Renal cortical epithelial cell (primary cell): ENCODE measurements around the gene BMPR1A. TPM values are rescaled to one million over a fixed set of nuclear protein-coding genes. Genes with fewer than 3 reads are reported as not detected.
"Not testable (repeated sequence)": the region's sequence is repeated elsewhere in the genome, so short reads cannot be mapped to it uniquely, and the experiment has no call there.

ENCODE experiments used
- DNase-seq: peaks from one replicate; pipeline ENCODE4 v3.0.0-alpha.2; 2011; ENCODE audit warnings: low read depth
- total RNA-seq: library from RNA; depleted of rRNA; stranded (reverse); fragments of >200 nt; gene quantifications from 2 replicates; pipeline ENCODE4 v1.2.3, GENCODE V29; 2014

BMPR1A gene
- total RNA-seq, 1 donor from 2014 or later: 92.9 TPM

DNA sequence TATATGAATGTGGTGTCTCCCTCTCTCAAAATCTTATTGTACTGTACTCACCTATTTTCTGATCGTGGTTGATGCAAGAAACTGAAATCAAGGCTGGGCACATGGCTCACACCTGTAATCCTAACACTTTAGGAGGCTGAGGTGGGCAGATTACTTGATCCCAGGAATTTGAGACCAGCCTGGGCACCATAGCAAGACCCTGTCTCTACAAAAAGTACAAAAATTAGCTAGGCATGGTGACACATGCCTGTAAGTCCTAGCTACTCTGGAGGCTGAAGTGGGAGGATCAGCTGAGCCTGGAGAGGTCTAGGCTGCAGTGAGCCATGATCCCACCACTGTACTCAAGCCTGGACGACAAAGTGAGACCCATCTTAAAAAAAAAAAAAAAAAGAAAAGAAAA, 185.0 kb downstream of the BMPR1A start:
- no peak for DNase-seq

DNA sequence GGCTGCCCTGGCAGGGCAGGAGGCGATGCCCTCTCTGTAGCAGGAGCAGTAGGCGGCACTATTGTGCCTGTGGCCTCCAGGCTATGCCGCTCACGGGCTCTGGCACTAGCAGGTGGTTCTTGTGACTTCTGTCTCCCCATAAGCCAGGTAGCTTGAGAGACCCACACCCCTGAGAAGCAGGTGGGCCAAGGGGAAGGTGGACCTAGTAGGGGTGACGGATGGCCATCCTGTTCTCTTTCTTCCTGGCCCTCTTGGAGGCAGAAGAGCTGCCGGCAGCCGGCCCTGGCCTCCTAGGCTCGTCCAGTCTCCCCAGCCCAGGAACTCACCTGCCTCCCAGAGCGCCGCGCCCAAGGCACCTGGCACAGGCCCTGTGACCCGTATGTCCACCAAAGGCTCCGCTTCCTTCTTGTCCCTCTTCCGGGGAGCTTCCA, 185.6 kb downstream of the BMPR1A start:
- no peak for DNase-seq

DNA sequence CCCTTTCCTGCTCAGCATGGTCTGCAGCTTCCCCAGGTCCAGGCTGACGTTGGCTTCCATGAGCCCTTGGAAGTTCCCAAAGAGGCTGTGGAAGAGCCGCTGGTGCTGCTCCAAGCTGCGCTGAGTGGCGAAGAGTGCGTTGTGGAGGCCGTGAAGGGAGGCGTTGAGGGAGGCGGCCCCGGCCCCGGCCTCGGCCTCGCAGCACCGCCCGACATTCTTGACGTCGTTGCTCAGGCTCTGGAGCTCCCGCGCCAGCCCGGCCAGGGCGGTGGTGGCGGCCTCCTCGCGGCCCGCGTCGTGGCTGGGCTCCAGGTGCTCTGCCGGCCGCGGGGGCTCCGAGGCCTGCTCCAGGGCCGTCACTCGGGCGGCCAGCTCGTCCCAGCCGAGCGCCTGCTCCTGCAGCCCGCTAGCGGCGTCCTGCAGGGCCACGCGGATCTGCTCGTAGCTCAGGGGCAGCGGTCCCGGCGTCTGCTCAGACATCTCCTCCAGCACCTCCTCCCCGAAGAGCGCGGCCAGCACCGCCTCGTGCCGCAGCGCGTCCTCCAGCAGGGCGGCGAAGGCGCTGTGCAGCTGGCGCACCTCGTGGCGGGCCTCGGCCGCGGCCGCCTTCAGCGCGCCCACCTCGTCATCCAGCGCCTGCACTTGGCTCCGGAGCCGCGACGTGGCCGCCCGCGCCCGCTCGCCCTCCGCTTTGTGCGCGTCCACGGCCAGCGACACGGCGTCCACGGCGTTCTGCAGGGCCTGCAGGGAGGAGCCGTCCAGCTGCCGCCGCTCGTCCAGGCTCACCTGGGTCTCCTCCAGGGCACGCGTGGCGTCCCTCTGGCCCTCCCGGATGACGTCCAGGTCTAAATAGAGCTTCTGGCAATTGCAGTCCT, 186.3 kb downstream of the BMPR1A start:
- DNase-seq: no peak

DNA sequence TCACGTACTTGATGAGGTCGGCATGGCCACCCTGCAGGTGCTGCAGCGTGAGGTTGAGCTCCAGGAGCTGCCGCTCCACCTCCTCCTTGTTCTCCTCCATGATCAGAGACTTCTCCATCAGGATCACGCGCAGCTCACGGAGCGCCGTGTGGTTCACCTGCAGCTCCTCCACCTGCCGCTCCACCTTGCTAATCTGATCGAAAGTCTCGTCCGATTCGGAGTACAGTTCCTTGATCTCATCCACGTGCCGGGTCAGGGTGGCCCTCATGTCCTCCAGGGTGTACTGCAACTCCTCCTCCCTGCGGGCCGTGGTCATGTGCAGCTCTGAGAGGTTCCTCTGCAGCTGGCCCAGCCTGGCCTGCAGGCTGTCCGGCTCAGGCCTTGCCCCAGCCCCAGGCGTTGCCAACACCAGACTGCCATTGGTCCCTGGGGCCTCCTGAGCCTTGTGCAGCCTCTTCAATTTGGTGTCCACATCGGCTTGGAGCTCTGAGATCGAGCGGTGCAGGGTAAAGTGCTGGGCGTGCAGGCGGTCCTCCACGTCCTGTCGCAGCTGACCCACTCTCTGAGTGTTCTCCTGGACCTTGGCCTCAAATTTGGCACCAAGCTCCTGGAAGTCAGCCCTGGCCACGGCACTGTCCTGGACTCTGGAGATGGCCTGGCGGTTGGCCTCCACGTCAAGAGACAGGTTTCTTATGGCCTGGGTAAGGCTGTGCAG, 187.1 kb downstream of the BMPR1A start:
- no peak for DNase-seq

DNA sequence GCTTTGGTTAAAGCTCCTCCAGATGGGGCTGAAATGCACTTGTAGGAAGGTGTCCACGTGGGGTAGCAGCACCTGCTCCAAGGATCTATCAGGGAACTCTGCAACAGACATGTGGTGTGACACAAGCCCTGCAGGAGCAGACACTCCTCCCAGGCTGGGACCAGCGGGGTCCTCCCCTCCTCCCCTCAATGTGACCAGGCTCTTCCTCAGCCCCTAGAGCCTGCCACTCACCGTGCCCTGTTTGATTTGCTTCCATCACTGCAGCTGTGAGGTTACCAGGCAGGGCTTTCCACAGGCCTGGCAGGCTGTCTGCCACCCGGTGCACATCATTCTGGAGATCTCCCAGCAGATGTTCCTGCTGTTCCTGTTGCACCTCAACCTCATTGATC, 187.6 kb downstream of the BMPR1A start:
- DNase-seq: no peak

DNA sequence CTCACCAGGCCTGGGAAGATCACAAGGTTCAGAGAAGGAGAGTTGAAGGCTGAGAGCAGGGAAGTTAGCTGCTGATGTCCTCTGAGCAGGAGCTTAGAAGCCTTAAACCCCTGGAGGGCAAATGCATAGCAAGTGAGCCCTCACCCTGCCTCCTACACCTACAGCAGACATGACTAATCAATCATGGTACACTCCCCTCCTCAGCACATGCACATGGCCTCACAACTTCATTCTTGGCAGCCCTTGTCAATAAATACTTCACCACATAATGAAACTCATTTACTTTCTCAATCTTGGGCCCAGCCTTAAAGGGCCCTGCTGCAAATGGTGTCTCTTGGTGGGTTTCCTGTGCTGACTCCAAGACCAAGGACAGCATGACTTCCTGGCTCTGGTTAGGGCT, 188.1 kb downstream of the BMPR1A start:
- DNase-seq: peak; percentile 57

DNA sequence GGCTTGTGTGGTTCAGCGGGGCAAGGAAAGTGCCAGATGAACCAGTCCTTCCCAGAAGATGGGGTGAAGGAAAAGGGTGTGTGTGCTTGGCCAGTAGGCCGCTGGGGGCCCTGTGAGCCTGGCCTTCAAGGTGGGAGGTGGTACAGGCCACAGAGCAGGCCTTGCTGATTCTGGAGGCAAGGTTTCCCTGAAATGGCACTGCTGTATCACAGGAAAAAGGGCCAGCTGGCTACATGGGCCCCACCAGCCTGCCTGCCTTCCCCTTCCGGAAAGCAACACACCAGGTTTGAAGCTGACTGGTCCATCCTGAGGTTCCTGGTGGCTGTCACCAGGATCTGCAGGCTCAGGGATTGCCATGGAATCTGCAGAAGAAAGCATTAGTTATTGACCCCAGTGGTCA, 188.5 kb downstream of the BMPR1A start:
- DNase-seq: no peak

DNA sequence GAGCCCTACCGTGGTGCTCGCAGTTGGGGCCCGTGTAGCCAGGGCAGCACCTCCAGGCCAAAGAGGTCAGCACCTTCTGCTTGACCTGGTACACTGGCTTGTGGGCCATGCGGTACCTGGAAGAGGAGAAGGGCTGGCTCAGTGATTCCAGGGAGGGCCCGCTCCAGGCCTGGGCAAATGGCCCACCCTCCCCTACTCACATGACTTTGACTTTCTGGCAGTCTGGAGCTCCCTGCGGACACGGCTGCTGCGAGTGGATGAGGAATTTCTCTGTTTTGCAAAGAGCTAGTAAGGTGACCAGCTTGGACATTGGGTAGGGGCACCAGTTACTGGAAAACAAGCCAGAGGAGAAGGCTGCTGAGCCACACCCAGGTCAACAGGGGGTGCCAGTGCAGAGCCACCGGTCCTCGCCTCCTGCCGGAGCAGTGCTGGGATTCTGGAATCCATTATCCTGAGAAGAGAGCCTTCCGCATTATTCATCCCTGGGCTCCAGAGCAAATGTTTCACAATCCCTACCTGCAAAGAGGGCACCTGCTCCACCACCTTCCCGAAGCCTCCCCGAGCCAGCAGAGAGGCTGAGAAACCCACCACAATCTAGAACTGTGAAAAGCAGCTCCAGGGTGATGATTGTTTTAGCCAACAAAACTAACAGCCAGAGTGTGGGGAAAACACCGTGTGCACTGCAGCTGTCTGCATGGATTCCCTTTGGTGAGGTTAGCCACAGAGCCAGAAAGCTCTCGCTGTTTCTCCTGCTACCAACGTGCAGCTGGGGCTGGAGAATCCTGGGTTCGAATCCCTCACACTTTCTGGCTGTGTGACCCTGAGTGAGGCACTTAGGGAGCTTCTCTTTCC, 189.2 kb downstream of the BMPR1A start:
- DNase-seq: peak; percentile 51

DNA sequence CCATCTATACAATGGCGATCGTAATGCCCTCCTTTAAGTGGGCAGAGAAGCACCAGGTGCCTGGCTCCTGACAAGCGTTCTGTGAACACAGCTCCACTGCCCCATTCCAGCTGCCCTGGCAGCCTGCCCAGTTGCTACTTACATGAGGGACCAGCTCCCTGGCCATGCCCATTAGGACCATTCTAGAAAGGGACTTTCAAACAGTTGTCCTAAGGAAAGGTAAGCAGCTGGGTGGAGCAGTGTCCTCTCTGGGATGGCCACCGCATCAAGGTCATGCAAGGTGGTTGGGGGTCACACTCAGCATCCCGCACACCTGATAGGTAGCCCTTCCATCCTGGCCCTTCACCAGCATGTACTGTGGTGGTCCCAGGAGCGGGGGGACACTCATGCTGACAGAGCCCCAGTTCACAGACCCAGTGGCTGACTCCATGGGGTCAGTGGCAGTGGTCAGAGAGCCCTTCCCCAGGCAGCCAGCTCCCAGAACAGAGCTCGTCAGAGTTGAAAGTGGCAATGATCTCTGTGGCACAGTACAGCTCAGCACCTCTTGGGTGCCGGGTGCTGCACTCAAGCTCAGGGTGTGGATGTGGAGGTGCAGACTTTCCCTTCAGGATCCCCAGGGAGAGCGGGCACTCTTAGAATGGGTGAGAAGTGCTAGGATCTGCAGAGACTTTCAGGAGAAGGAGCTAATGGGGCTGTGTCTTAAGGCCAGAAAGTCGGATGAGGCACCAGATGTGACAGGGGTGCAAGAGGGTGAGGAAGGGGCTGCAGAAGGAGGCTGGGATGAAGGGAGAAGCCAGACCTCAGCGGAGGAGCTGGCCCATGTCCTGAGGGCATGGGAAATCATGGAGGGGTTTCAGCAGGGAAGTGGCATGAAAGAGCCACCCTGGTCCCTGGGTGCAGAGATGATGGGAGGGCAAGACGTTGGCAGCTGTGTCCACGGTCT, 190.1 kb downstream of the BMPR1A start:
- DNase-seq: no peak

DNA sequence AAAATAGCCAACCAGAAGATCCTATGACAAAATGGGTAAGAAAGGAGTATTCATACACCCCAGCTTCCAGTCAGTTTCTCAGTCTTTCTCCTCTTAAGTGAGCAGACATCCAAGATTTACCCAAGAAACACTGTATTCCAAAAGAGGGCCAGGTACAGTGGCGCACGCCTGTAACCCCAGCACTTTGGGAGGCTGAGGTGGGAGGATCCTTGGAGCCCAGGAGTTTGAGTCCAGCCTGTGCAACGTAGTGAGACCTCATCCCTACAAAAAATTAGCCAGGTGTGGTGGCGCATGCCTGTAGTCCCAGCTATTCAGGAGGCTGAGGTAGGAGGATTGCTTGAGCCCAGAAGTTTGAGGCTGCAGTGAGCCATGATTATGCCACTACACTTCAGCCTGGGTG, 191.4 kb downstream of the BMPR1A start:
- DNase-seq: not testable (repeated sequence)

DNA sequence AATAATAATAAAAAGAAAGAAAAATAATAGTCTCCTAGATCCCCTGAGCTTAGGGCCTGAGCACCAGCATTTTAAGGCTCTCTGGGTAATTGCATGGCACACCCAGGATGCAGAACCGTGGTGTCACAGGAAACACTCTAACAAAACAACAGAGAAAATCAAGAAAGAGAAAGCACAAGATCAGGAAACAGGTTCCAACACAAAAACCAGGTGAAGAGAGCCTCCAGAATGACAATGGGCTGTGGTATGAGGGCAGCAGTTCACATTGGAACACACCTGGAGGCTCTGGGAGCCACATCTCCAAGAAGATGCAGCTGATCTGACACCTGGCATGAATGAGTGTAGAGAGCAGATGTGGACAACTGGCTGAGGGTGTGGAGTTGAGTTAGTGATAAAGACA, 193.9 kb downstream of the BMPR1A start:
- no peak for DNase-seq

DNA sequence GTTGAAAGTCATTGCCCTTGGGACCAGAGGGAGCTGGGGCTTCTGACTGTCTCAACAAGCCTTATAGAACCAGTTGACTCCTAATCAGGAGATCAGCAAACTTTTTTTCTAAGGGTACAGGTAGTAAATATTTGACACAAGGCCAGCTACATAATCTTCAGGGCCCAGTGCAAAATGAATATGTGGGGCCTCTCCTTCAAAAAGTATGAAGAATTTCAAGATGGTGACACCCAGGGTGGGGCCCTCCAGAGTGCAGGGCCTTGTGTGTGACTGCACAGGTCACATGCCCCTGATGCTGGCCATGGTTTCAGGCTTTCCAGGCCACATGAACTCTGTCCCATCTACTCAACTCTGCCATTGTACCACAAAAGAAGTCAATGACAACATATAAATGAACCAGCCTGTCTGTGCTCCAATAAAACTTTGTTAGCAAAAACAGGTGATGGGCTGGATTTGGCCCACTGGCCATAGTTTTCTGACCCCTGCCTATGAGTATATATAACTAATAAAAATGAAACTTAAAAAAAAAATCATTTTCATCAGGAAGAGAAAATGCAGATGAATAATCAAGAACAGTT, 194.9 kb downstream of the BMPR1A start:
- DNase-seq: no peak

DNA sequence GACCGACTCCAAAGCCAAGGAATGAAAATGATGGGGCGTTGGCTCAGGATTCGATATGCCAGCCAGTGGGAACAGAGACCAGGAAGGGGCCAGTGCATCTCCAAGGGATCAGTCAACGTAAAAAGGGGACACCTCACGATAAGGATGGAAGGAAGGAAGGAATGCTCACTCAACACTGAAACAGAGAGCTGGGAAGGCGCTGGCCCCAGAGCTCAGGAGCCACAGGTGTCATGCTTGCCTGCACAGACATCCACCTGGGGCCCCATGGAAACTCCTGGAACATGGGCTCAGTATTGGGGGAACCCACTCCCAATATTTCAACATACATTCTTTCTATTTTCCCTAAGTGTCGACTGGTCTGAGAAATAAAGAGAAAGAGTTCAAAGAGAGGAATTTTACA, 195.7 kb downstream of the BMPR1A start:
- DNase-seq: no peak

DNA sequence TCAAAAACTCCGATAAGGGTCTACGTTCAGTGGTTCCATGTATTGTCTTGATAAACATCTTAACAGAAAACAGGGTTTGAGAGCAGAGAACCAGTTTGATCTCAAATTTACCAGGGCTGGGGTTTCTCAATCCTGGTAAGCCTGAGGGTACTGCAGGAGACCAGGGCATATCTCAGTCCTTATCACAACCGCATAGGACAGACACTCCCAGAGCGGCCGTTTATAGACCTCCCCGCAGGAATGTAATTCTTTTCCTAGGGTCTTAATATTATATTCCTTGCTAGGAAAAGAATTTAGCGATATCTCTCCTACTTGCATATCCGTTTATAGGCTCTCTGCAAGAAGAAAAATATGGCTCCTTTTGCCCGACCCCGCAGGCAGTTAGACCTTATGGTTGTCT, 196.3 kb downstream of the BMPR1A start:
- DNase-seq: not testable (repeated sequence)

DNA sequence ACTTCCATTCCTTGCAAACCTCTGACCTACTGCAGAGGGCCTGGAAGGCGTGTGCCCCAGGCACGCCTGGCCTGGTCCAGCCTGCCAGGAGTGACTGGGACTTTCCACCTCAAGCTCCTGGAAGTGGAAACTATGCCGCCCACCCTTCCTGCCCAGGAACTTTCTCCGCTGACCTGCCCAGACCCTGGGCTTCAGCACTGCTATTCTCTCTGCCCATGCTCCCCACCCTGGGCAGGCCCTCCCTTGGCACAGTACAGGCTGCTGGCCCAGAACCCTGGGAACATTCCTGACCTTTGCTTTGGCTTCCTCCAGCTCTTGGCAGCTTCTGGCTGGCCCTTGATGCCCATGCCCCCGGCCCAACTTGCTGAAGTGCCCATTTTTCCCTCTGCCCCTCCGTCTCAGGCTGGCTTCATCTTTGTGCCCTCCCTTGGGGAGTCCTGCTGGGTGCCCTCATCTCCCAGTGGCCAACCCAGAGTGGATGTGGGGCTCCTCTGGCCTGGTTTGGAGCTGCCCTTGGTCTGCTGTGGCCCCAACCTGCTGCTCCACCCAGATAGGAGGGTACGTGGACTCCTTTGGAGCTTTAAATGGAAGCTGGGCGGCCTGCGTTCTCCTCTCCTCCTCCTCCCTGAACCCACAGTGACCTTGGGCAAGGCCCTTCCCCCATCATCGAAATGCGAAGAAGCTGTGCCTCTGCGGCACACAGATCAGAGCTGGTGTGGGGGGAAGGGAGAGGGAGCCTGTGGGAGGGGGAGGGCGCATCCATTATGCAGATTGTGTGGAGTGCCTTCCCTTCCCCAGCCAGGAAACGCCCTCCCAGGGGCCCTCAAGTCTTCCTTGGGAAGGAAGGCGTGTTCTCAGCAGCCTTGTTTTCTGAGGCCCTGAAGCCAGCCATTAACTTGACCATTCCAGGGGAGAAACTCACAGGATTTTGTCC, 197.6 kb downstream of the BMPR1A start:
- DNase-seq: peak; percentile 83

DNA sequence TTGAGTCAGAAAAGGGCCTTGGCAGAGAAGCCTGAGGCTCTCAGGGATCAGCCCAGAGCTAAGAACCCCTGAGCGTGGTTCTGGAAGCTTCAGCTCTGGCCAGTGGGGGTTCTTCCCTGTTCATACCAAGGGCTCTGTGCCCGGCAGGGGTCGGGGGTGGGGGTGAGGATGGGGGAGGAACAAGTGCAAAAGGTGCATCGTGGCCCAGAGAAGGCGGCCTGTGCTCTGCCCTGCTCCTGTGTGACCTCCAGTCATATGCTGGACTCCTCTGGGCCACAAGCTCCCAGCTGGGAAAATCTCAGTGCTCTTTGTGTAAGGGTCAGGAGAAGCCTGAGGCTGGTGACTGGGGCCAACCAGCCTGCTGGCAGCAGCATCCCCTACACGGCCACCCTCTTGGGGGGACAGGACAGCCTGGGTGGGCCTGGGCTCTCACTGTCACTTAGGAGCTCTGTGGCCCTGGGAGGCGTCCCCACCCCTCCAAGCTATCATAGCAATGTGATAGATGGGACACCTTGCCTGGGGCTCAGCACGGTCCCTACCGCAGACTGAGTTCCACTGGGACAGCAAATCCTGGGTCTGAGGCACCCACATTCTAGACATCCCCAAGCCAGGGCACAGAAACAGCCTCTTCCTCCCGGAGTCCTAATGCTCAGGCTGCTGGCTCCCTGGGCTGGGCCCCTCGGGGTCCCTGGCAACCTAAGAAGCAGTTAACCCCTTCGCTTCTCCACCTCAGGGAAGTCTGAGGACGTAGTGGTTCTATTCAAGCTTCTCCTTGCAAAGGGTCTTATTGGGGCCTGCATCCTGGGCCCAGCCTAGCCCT, 198.5 kb downstream of the BMPR1A start:
- no peak for DNase-seq

DNA sequence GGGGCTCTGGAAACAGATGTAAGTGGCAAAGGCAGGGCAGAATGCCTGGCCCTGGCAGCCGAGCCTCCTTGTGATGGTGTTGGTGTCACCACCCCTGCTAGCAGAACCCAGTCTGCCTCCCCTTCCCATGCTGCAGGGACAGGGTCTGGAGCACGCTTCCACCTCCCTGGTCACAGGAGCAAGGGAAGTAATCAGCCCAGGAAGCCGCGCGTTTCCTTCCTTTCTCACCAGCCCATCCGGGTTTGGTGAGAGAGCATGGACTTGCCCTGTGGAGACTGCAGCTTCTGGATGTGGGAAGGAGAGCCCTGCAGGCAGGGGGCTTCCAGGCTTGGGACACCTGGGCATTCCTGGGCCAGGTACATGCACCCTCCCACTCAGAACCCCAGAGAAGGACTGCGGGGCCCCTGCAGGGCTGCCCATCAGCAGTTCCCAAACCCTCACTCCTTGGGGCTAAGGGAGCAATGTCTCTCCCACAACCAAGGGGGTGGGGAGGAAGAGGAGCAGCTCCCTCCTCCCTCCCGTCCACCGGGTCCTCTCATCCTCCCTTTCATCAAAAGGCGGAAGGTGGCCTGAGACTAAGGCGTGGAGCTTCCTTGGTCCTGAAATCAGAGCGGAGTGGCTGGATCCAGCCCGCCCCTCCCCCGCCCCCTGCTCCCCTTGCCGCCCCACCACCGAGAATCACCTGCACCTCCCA, 199.2 kb downstream of the BMPR1A start:
- no peak for DNase-seq

DNA sequence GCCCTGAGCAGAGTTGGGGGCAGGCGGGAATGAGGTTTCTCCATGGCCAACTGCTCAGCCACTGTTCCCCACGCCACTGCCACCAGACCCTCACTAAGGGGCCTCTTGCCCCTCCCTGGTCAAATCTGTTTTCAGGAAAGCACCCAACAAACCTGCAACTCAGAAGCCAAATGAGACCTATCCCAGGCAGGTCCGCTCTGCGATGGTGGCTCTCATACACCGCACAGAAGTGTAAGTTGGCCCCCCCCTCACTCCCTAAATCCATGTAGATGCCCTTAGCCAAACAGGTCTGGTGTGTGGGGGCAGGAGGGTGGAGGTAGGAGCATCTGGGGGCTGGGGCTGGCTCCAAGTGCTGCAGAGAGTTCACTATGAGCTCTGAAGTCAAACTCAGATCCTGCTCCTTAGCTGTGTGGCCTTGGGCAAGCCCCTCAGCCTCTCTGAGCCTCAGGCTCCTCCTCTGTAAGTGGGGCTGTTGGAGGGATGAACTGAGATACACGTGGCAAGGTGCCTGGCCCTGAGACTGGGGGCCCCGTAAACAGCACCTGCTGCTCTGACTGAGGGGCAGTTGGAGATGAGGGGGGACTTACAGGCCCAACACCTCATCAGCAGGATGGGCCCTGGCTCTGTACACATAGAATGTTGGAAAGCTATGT, 199.9 kb downstream of the BMPR1A start:
- DNase-seq: no peak
